Fibroblast of skin of left quadriceps (primary cell): ENCODE results near the gene COX6B2.
"Not testable (repeated sequence)": the region's sequence is repeated elsewhere in the genome, so short reads cannot be mapped to it uniquely, and the experiment has no call there.

Source experiments
- DNase-seq, 2 experiments: peaks; one replicate each; pipeline ENCODE4 v3.0.0-alpha.2; 2013; ENCODE audit warnings: low read depth in 2 of 2

Gene COX6B2

GRCh38 chr19:55341595-55342531 lies 12.7 kb downstream of the COX6B2 start:
- DNase-seq = no peak

DNA sequence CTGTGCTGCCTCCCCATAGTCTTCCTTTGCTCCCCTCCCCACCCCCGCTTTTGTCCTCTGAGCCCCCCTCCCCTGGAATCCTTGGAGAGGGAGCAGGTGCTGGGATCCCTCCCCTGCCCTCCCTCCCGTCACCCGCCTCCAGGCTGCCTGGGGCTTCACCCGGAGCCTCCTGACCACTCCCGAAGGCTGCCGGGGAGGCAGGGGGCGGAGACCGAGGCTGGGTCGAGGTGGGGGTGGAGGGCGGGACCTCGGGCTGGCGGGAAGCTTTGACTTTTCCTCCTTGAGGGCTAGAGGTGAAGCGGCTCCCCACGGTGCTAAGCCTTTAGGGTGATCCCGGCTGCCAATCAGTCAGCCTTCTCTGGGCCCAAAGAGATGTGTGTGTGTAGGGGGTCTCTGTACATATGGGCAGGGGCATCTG lies 13.3 kb downstream of the COX6B2 start:
- no peak for DNase-seq

GRCh38 chr19:55340784-55341147 lies 13.8 kb downstream of the COX6B2 start:
- DNase-seq = no peak

- DNase-seq = no peak
Observed at GRCh38 chr19:55339889-55340783, 14.4 kb downstream of the COX6B2 start.

GRCh38 chr19:55339105-55339888 lies 15.2 kb downstream of the COX6B2 start, which contains the start of gene KMT5C:
Gene KMT5C, plus strand, starts transcription at chr19:55339876. Its CDS starts 2,061 bp downstream, at chr19:55341937.
- DNase-seq = peak; percentile 100

DNA sequence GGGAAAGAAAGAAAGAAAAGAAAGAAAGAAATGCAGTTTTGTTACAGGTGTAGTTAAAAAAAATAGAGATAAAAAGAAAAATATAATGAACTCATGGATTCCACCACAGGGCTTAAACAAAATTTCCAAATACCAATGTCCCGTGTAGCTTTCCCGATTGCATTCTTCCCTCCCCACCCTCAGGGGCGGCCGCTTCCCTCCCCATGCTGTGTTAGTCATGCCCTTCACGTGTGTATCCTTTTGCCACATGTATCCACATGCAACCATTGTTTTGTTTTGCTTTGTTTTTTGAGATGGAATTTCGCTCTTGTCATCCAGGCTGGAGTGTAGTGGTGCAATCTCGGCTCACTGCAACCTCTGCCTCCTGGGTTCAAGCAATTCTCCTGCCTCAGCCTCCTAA lies 18.4 kb downstream of the COX6B2 start:
- DNase-seq = no peak

DNA sequence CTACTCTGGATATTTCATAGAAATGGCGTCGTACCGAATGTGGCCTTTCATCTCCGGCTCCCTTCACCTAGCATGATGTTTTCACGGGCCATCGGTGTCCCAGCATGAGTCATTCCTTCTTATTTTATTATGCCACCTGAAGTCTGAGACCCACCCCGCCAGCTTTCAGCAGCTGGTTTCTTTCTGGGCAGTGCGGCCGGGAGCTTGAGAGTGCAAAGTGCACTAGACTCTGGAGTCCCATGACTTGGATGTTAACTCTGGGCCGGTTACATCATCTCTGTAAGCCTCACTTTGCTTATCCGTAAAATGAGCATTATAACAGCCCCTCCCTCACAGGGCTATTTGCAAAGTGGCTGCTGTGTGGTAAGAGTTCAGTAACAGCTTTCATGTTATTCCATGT lies 20.6 kb downstream of the COX6B2 start:
- no peak for DNase-seq

GRCh38 chr19:55329791-55330190 lies 24.7 kb downstream of the COX6B2 start:
- DNase-seq = peak in 1 of 2 experiments; percentile 8

GRCh38 chr19:55328774-55329318 lies 25.7 kb downstream of the COX6B2 start:
- DNase-seq = not testable (repeated sequence)

- DNase-seq = no peak
Observed at GRCh38 chr19:55325172-55325571, 29.3 kb downstream of the COX6B2 start, which contains the start of gene TMEM150B. Gene TMEM150B, minus strand, starts transcription at chr19:55325341. Its CDS starts 4,305 bp downstream, at chr19:55321036.

DNA sequence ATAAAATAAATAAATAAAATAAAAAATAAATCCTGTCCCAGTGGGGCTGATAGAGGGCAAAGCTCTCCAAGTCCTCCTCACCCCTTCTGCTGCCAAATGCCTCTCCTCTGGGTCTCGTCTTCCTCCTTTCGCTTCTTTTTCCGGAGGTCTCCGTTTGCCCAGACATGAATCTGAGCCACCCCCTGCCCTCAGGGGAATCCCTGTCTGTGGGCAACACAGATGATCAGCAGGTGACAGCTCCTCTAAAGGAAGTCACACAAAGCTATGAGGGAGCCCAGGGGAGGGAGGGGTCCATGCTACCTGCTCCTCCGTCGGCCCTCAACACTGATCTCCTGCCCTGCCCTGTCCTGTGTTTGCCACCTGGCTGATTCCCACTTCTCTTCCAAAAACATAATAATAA lies 29.9 kb downstream of the COX6B2 start:
- no peak for DNase-seq

DNA sequence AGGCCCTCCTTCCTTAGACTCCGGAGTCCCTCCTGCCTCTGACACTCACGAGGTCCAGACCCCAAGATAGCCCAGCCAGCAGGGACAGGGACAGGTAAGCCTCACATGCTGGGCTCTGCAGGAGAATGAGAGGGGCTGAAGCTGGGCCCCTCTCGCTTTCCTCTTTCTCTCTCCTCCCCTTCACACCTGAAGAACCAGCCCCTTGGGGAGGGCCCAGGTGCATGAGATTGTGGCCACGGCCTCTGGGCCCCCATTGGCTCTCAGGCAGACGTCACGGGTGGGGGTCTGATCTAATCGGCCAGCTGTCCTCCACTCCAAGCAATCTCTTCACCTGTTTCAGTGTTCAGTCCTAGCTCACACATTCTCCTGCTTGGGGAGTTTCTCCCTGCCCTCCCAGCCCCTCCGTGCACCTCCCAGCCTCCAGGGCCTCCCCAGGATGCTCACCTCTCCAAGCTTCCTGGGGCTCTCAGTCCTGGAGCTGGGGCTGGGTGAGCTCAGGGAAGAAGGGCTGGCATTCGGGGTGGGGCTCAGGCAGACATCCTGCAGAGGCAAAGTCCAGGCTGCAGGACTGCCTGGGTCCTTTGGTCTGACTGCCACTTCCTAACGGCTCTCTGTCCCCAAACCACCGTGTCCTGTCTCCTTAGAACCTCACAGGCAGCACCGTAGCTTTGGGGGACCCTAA lies 32.2 kb downstream of the COX6B2 start:
- no peak for DNase-seq

DNA sequence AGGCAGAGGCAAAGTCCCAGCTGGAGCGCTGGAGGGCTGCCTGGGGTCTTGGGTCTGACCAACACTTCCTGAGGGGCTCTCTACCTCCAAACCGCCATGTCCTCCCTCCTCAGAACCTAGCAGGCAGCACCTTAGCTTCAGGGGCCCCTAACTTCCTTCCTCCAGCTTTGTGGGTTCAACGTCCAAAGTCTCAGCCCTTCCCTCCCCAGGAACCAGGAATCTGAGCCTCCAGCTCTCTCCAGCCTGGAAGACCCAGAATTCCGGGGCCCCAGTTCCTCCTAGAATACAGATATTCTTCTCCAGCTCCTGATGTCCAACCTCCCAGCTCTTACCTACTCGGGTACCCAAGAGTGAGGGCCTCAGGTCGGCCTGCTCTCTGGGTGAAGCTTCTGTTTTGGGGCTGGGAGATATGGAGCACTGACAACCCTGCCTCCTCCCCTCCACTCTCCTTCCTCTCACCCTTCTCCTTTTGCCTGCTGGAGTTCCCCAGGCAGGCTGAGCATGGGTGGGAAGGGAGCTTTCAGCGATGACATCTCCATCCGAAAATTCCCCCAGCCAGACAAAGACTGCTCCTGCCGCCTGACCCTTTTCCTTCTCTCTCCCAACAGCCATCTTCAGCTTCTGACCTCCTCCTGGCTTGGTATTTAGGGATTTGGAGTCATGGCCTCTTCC lies 32.9 kb downstream of the COX6B2 start:
- DNase-seq = no peak

DNA sequence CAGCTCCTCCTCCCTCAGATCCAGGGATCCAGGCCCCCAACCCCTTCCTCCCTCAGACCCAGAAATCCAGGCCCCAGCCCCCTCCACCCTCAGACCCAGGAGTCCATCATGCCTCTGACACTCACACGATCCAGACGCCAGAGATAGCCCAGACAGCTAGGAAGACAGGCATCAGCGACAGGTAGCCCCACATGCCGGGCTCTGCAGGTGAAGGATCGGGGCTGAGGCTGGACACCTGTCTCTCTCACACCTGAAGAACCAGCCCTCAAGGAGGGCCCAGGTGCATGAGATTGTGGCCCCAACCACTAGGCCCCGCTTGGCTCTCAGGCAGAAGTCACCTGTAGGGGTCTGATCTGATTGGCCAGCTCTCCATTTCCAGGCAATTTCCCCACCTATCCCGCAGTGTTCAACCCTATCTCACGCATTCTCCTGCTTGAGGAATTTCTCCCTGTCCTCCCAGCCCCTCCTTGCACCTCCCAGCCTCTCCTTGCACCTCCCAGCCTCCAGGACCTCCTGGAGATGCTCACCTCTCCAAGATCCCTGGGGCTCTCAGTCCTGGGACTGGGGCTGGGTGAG lies 33.6 kb downstream of the COX6B2 start:
- DNase-seq = no peak

DNA sequence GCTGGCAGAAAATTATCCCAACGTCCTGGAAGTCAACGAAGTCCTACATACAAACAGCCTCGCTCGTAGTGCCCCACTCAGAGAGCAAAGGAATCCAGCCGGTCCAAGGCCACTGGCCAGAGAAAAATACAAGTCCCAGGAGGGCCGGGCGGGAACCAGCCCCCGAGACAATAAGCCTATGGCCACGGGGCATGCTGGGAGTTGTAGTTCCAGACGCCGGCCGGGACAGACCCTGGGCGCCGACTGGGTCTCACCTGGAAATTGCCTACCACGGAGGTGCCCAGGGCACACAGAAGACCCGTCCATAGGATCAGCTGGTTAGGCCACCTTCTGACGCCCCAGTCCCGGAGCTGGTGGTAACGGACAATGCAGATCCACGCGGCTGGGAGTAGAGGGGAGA lies 34.7 kb downstream of the COX6B2 start:
- peak in 1 of 2 experiments; percentile 13 for DNase-seq

DNA sequence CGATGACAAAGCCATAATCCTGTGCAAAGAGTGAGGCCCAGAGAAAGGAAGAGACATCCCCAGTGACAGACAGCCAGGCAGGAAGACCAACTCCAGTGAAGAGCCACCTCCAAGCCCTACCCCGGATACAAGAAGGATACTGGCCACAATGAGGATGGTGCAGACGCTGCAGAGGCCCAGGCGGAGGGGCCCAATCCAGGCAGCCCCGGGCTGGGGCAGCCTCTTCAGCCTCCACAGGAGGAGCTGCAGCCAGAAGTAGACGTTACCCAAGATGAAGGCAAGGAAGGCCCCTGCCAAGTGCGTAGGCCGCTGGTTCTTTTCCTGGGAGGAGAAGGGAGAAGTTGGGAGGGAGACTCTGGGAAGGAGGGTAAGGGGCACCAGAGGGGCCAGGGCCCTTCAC lies 37.9 kb downstream of the COX6B2 start:
- no peak for DNase-seq

- DNase-seq = no peak
Observed at GRCh38 chr19:55315956-55316525, 38.5 kb downstream of the COX6B2 start.

DNA sequence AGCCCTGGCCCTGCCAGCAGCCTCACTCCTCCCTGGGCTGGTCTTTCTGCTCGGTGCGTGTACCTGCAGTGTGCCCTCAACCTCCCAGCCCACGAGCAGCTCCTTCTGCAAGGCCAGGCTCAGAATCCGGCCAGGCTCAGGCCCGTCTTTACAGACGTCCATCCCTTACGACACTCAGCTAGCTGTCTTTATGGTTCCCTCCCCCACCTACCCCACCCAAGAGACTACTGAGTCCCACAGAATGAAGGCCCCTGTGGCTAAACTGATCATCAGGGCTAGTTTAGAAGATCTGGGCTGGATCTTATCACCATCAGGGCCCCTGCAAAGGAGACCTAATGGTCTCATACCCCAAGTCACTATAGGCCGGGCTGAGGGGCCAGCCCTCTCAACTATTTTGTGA lies 40.1 kb downstream of the COX6B2 start:
- DNase-seq = no peak
